HEK293 (cell line): Measurements from ENCODE around the gene YWHAQ.
A peak's percentile ranks its signal among the peaks of the same experiment; 100 is the strongest.

Source experiments
- CTCF ChIP-seq: fragments of 450-650 bp; formaldehyde crosslinking; IDR thresholded peaks from 2 replicates; pipeline ENCODE4 v1.5.1; 2016; ENCODE audit warnings: missing biosample characterization, missing genetic modification characterization
- HOXD13 ChIP-seq: sonication (generic); formaldehyde crosslinking; IDR thresholded peaks from 2 replicates; pipeline ENCODE4 v1.8.0; 2022; ENCODE audit warnings: missing genetic modification reagents, borderline replicate concordance
- INSM2 ChIP-seq: fragments of 450-650 bp; formaldehyde crosslinking; IDR thresholded peaks from 2 replicates; pipeline ENCODE4 v1.5.1; 2016; ENCODE audit warnings: missing biosample characterization, missing genetic modification characterization
- PRDM1 ChIP-seq: fragments of 450-650 bp; formaldehyde crosslinking; IDR thresholded peaks from 2 replicates; pipeline ENCODE4; 2016; ENCODE audit warnings: missing biosample characterization, missing genetic modification characterization
- TRIM28 ChIP-seq: IDR thresholded peaks from 2 replicates; pipeline ENCODE4 v1.6.1; 2011; ENCODE audit warnings: low read length, control low read depth, borderline replicate concordance
- ZBTB49 ChIP-seq: fragments of 450-650 bp; formaldehyde crosslinking; IDR thresholded peaks from 2 replicates; pipeline ENCODE4 v1.5.1; 2016; ENCODE audit warnings: missing biosample characterization, missing genetic modification characterization, low read depth
- ZBTB7A ChIP-seq: fragments of 450-650 bp; formaldehyde crosslinking; IDR thresholded peaks from 2 replicates; pipeline ENCODE4 v1.5.1; 2016; ENCODE audit warnings: low read depth, missing biosample characterization, missing genetic modification characterization
- ZFP3 ChIP-seq: fragments of 450-650 bp; formaldehyde crosslinking; IDR thresholded peaks from 2 replicates; pipeline ENCODE4 v1.5.1; 2016; ENCODE audit warnings: low read depth, missing biosample characterization, missing genetic modification characterization
- ZFP41 ChIP-seq: fragments of 450-650 bp; formaldehyde crosslinking; IDR thresholded peaks from 2 replicates; pipeline ENCODE4 v1.5.1; 2016; ENCODE audit warnings: missing biosample characterization, missing genetic modification characterization, borderline replicate concordance
- ZIC2 ChIP-seq: fragments of 450-650 bp; formaldehyde crosslinking; IDR thresholded peaks from 2 replicates; pipeline ENCODE4 v1.5.1; 2016; ENCODE audit warnings: missing biosample characterization, missing genetic modification characterization
- ZNF133 ChIP-seq: fragments of 450-650 bp; formaldehyde crosslinking; IDR thresholded peaks from 2 replicates; pipeline ENCODE4 v1.5.1; 2016; ENCODE audit warnings: missing biosample characterization, missing genetic modification characterization
- ZNF155 ChIP-seq: fragments of 450-650 bp; formaldehyde crosslinking; IDR thresholded peaks from 2 replicates; pipeline ENCODE4 v1.5.1; 2016; ENCODE audit warnings: missing biosample characterization, missing genetic modification characterization
- ZNF175 ChIP-seq: fragments of 450-650 bp; formaldehyde crosslinking; IDR thresholded peaks from 2 replicates; pipeline ENCODE4 v1.5.1; 2016; ENCODE audit warnings: missing biosample characterization, missing genetic modification characterization
- ZNF2 ChIP-seq: fragments of 450-650 bp; formaldehyde crosslinking; IDR thresholded peaks from 2 replicates; pipeline ENCODE4 v1.5.1; 2016; ENCODE audit warnings: missing biosample characterization, missing genetic modification characterization
- ZNF223 ChIP-seq: fragments of 450-650 bp; formaldehyde crosslinking; IDR thresholded peaks from 2 replicates; pipeline ENCODE4 v1.5.1; 2016; ENCODE audit warnings: missing biosample characterization, missing genetic modification characterization
- ZNF266 ChIP-seq: fragments of 450-650 bp; formaldehyde crosslinking; IDR thresholded peaks from 2 replicates; pipeline ENCODE4 v1.5.1; 2016; ENCODE audit warnings: missing biosample characterization, missing genetic modification characterization, low read depth
- ZNF280C ChIP-seq: fragments of 450-650 bp; formaldehyde crosslinking; IDR thresholded peaks from 2 replicates; pipeline ENCODE4 v1.5.1; 2016; ENCODE audit warnings: missing biosample characterization, missing genetic modification characterization
- ZNF366 ChIP-seq: fragments of 450-650 bp; formaldehyde crosslinking; conservative IDR thresholded peaks from 2 replicates; pipeline ENCODE4 v1.5.1; 2016; ENCODE audit warnings: missing biosample characterization, missing genetic modification characterization
- ZNF416 ChIP-seq: fragments of 450-650 bp; formaldehyde crosslinking; IDR thresholded peaks from 2 replicates; pipeline ENCODE4 v1.5.1; 2016; ENCODE audit warnings: missing biosample characterization, missing genetic modification characterization
- ZNF426 ChIP-seq: fragments of 450-650 bp; formaldehyde crosslinking; IDR thresholded peaks from 2 replicates; pipeline ENCODE4 v1.5.1; 2017; ENCODE audit warnings: missing biosample characterization, missing genetic modification characterization, mild to moderate bottlenecking, inconsistent platforms, moderate library complexity
- ZNF473 ChIP-seq: fragments of 450-650 bp; formaldehyde crosslinking; IDR thresholded peaks from 2 replicates; pipeline ENCODE4 v1.5.1; 2017; ENCODE audit warnings: missing biosample characterization, missing genetic modification characterization
- ZNF510 ChIP-seq: fragments of 450-650 bp; formaldehyde crosslinking; IDR thresholded peaks from 2 replicates; pipeline ENCODE4 v1.5.1; 2018; ENCODE audit warnings: mild to moderate bottlenecking, missing genetic modification characterization, missing biosample characterization; ENCODE audit not compliant: insufficient replicate concordance
- ZNF585B ChIP-seq: fragments of 450-650 bp; formaldehyde crosslinking; IDR thresholded peaks from 2 replicates; pipeline ENCODE4 v1.5.1; 2016; ENCODE audit warnings: missing biosample characterization, missing genetic modification characterization
- ZNF600 ChIP-seq: fragments of 450-650 bp; formaldehyde crosslinking; IDR thresholded peaks from 2 replicates; pipeline ENCODE4 v1.5.1; 2016; ENCODE audit warnings: missing biosample characterization, missing genetic modification characterization
- ZNF623 ChIP-seq: fragments of 450-650 bp; formaldehyde crosslinking; IDR thresholded peaks from 2 replicates; pipeline ENCODE4 v1.5.1; 2016; ENCODE audit warnings: missing biosample characterization, missing genetic modification characterization
- ZNF658 ChIP-seq: fragments of 450-650 bp; formaldehyde crosslinking; IDR thresholded peaks from 2 replicates; pipeline ENCODE4; 2016; ENCODE audit warnings: missing biosample characterization, missing genetic modification characterization
- ZNF677 ChIP-seq: fragments of 450-650 bp; IDR thresholded peaks from 2 replicates; pipeline ENCODE4 v1.5.0; 2018; ENCODE audit warnings: missing biosample characterization, mild to moderate bottlenecking, missing genetic modification characterization, moderate library complexity
- ZNF792 ChIP-seq: fragments of 450-650 bp; formaldehyde crosslinking; IDR thresholded peaks from 2 replicates; pipeline ENCODE4 v1.5.1; 2016; ENCODE audit warnings: missing biosample characterization, missing genetic modification characterization
- ZNF837 ChIP-seq: fragments of 450-650 bp; formaldehyde crosslinking; IDR thresholded peaks from 2 replicates; pipeline ENCODE4 v1.5.1; 2016; ENCODE audit warnings: missing biosample characterization, missing genetic modification characterization
- ZSCAN4 ChIP-seq: fragments of 450-650 bp; formaldehyde crosslinking; IDR thresholded peaks from 2 replicates; pipeline ENCODE4 v1.5.1; 2017; ENCODE audit warnings: missing biosample characterization, missing genetic modification characterization
- ZSCAN5A ChIP-seq: fragments of 450-650 bp; formaldehyde crosslinking; IDR thresholded peaks from 2 replicates; pipeline ENCODE4 v1.5.1; 2016; ENCODE audit warnings: missing biosample characterization, missing genetic modification characterization

The YWHAQ gene

GRCh38 chr2:9630736-9631552 lies at the start of gene YWHAQ (continued):
- no peak for TF ChIP-seq ZNF280C (tag by site-specific recombination)
- no peak for TF ChIP-seq ZBTB49 (tag by site-specific recombination)
- no peak for TF ChIP-seq ZNF792 (tag by site-specific recombination)
- TF ChIP-seq ZNF600 (tag by site-specific recombination): no peak
- TF ChIP-seq ZNF426 (tag by site-specific recombination): no peak
- TF ChIP-seq ZSCAN5A (tag by site-specific recombination): no peak
- no peak for TF ChIP-seq ZNF837 (tag by site-specific recombination)
- peak; percentile 69 for TF ChIP-seq ZNF366
- no peak for TF ChIP-seq ZNF677 (tag by site-specific recombination)
- no peak for TF ChIP-seq ZNF2 (tag by site-specific recombination)
- no peak for TF ChIP-seq ZNF175 (tag by site-specific recombination)
- TF ChIP-seq CTCF (tag by site-specific recombination): no peak
- no peak for TF ChIP-seq ZFP41 (tag by site-specific recombination)
- TF ChIP-seq ZNF133 (tag by site-specific recombination): no peak
- TF ChIP-seq ZNF416 (tag by site-specific recombination): no peak
- TF ChIP-seq HOXD13: no peak
- TF ChIP-seq PRDM1 (tag by site-specific recombination): no peak
- peak; percentile 46 for TF ChIP-seq ZIC2 (tag by site-specific recombination)
- peak; percentile 99 for TF ChIP-seq TRIM28
- TF ChIP-seq ZNF155 (tag by site-specific recombination): no peak
- no peak for TF ChIP-seq INSM2 (tag by site-specific recombination)
- 0 out of 2 replicates have a peak, but pooled peaks have one; percentile 19 for TF ChIP-seq ZFP3
- TF ChIP-seq ZBTB7A (tag by site-specific recombination): peak; percentile 96
- no peak for TF ChIP-seq ZNF510
- peak; percentile 33; the same call in 1 of the 2 replicates for TF ChIP-seq ZSCAN4
- no peak for TF ChIP-seq ZNF658
- TF ChIP-seq ZNF585B: no peak
- no peak for TF ChIP-seq ZNF223 (tag by site-specific recombination)
- TF ChIP-seq ZNF473 (tag by site-specific recombination): no peak
- TF ChIP-seq ZNF266: no peak
- TF ChIP-seq ZNF623 (tag by site-specific recombination): no peak
